ENCODE measurements around the gene RPS18.

RPS18 gene

GRCh38 chr6:33286946-33287914, 15.4 kb downstream of the RPS18 start:
- H3K4me3 ChIP-seq (ENCODE audit: low read depth, low read length), result no peak overlapping the region
- TF ChIP-seq, protein P1, sequence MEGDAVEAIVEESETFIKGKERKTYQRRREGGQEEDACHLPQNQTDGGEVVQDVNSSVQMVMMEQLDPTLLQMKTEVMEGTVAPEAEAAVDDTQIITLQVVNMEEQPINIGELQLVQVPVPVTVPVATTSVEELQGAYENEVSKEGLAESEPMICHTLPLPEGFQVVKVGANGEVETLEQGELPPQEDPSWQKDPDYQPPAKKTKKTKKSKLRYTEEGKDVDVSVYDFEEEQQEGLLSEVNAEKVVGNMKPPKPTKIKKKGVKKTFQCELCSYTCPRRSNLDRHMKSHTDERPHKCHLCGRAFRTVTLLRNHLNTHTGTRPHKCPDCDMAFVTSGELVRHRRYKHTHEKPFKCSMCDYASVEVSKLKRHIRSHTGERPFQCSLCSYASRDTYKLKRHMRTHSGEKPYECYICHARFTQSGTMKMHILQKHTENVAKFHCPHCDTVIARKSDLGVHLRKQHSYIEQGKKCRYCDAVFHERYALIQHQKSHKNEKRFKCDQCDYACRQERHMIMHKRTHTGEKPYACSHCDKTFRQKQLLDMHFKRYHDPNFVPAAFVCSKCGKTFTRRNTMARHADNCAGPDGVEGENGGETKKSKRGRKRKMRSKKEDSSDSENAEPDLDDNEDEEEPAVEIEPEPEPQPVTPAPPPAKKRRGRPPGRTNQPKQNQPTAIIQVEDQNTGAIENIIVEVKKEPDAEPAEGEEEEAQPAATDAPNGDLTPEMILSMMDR (IDR thresholded peaks at IDR 0.05; ENCODE audit: low read depth, low read length), result no peak

DNA sequence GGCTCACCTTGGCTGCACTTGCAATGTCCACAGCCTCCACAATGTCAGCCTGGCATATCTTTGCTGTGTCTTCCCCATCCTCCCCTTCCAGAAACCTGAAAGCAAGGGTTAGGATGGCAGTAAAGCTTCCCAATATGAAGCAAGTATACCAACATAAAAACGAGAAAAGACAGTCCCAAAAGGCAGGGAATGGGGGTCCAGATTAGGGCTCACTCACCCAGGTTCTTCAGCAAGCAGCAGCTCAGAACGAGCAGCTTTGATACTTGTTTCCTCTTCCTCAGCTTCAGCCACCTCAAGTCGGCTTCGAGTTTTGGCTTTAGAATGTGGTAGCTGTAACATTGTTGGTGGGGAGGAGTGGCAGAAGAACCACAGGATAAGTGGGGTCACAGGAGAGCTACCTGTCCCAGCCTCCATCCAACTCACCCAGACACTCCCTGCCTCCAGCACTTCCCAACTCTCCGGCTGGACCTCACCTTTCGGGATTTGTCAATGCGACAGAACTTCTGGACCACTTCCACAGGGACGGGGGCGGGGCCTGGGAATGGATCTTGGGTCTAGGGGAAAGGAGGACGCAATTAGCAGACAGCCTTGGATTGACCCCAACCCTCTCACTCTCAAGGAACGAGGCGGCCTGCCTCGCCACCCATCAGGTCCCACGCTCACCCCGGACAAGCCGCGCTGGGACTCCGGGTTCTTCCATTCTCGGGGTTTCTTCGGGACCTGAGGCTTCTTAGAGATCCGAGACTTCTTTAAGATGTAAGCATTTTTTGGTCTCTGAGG, 16.5 kb downstream of the RPS18 start:
- TF ChIP-seq, protein P1 (IDR thresholded peaks at IDR 0.05; ENCODE audit: low read depth, low read length), result no peak
- peak overlapping the region; percentile 98 for H3K4me3 ChIP-seq (ENCODE audit: low read depth, low read length)

DNA sequence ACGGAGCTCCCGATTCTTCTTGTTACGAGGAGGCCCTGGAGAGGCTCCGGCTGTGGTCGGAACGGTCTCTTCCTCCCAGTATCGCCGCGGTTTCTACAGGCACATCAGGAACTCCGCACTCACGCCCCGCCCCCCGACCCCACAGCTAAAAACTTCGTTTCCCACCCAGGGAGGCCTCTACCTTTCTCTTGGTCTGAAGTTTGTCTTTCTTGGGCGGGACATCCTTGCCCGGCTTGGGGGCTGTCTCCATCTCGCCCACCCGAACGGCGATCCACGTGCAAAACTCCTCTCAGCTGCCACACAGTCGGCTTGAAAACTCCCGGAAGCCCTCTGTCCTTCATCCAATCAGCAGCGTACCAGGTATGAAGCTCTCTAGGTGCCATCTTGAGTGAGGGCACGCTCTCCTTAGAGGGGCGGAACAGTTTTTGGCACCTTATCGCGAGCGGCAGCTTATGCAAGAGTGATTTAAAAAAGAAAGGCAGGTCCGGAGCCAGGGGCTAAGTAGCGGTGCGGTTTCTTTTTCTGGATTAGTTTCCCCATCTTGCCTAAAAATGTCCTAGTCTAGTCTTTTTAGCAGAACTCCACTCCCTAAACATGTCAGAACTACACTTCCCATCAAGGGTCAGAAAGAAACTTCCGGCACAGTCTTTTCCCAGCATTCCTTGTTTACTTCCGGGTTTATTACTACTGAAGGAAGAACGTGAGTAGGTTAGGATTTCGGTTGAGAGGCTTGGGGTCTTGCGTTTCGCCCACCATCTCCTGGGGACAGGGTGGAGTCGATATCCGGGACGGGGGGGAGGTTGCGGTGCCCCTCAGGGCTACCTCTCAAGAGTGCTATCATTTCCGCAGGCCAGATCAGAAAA, 17.3 kb downstream of the RPS18 start, which contains the start of the genes PFDN6 and WDR46:
TSS of gene PFDN6 (plus strand) at position 681 of the 863 bp plus-strand sequence. CDS start 256 bp downstream, outside the sequence.
TSS of gene WDR46 (minus strand) at position 319 of the 863 bp plus-strand sequence. CDS start at position 250, 69 bp downstream.
- TF ChIP-seq, protein P1 (IDR thresholded peaks at IDR 0.05; ENCODE audit: low read depth, low read length), result no peak
- H3K4me3 ChIP-seq (ENCODE audit: low read depth, low read length), result peak within 1 kb of the TSS; percentile 98

GRCh38 chr6:33289784-33290315, 18.0 kb downstream of the RPS18 start:
- TF ChIP-seq, protein P1 (IDR thresholded peaks at IDR 0.05; ENCODE audit: low read depth, low read length), result no peak
- H3K4me3 ChIP-seq (ENCODE audit: low read depth, low read length), result peak overlapping the region; percentile 98

DNA sequence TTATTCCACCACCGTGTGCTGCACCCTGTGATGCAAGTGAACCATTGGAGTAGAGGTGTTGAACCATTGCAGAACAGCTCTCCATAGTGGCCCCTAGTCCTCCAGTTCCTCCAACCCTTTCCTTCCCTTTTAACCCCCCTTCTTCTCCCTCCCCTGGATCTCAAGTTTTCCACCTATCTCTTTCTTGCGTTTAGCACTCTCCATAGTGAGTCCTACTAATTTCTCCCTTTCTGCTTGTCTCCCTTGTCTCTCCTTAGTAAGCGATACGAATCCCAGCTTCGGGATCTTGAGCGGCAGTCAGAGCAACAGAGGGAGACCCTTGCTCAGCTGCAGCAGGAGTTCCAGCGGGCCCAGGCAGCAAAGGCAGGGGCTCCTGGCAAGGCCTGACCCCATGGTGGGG, 18.6 kb downstream of the RPS18 start:
- H3K4me3 ChIP-seq (ENCODE audit: low read depth, low read length), result peak overlapping the region; percentile 98
- TF ChIP-seq, protein P1 (IDR thresholded peaks at IDR 0.05; ENCODE audit: low read depth, low read length), result no peak

- TF ChIP-seq, protein P1 (IDR thresholded peaks at IDR 0.05; ENCODE audit: low read depth, low read length), result no peak
- H3K4me3 ChIP-seq (ENCODE audit: low read depth, low read length), result no peak overlapping the region
Observed at GRCh38 chr6:33292996-33293682, 21.3 kb downstream of the RPS18 start.

Data from WI38 (cell line).